Endothelial cell of umbilical vein (primary cell): ENCODE results near the gene PINK1. TPM values are rescaled to one million over a fixed set of nuclear protein-coding genes. Genes with fewer than 3 reads are reported as not detected.

ENCODE experiments used
- BruUV-seq: library from RNA; stranded (reverse); fragments of 400-500 nt; replicated peaks from 2 replicates; lab custom pipeline; 2021; lab: Mats Ljungman, UMichigan
- CTCF ChIA-PET: fragments of 300-600, 350-600 bp; sonication (Branson Sonifier 250); formaldehyde crosslinking; loops from one replicate; lab custom pipeline; 2021; ENCODE audit warnings: antibody characterized with exemption, inconsistent platforms; lab: Charles Lee
- POLR2A ChIA-PET: fragments of 300-600, 350-600 bp; sonication (Branson Sonifier 250); formaldehyde crosslinking; loops from one replicate; lab custom pipeline; 2021; ENCODE audit warnings: antibody characterized with exemption, inconsistent platforms; lab: Charles Lee
- DNase-seq: peaks from one replicate; pipeline ENCODE4 v3.0.0-alpha.2; 2011; ENCODE audit warnings: low read depth, low spot score
- FAIRE-seq: peaks from 2 replicates; lab custom pipeline; 2011; peaks lifted over from hg19 to GRCh38; lab: Jason Lieb, UNC
- H2AFZ ChIP-seq: 2 replicates; pipeline ENCODE4 v1.6.0; 2012; ENCODE audit warnings: low read depth, low read length, control low read depth, inconsistent platforms
- H3K27ac ChIP-seq: 2 replicates; pipeline ENCODE4 v1.5.1; 2011; ENCODE audit warnings: low read depth, mild to moderate bottlenecking, control low read depth, low read length, moderate library complexity; ENCODE audit not compliant: insufficient read depth
- H3K27me3 ChIP-seq, 2 experiments: 2 replicates each; pipeline versions ENCODE4 v1.6.0 to v1.6.1; 2011; ENCODE audit warnings: low read length in 2 of 2, mixed read lengths in 1 of 2; ENCODE audit not compliant: control insufficient read depth in 2 of 2, insufficient read depth in 2 of 2
- H3K36me3 ChIP-seq, 2 experiments: 2 replicates in 1 of 2; 3 replicates in 1 of 2; pipeline ENCODE4 v1.5.1; 2011; ENCODE audit warnings: low read length in 2 of 2, mild to moderate bottlenecking in 1 of 2, moderate library complexity in 1 of 2; ENCODE audit not compliant: control insufficient read depth in 2 of 2, insufficient read depth in 2 of 2; ENCODE audit errors: extremely low read depth in 1 of 2
- H3K4me1 ChIP-seq: 3 replicates; pipeline ENCODE4 v1.5.1; 2011; ENCODE audit warnings: mild to moderate bottlenecking, low read length; ENCODE audit not compliant: control insufficient read depth, insufficient read depth; ENCODE audit errors: extremely low read depth
- H3K4me2 ChIP-seq: 2 replicates; pipeline ENCODE4 v1.6.1; 2011; ENCODE audit warnings: low read length, control low read depth, mixed read lengths; ENCODE audit not compliant: insufficient read depth
- H3K4me3 ChIP-seq, 3 experiments: fragments of 200-600 bp in 1 of 3; sonication (generic), shearing (Covaris generic) in 1 of 3; replicated peaks in 1 of 3; 2 replicates each; pipeline ENCODE4 v1.5.1; 2011 to 2016; ENCODE audit warnings: control low read depth in 3 of 3, low read length in 3 of 3, mild to moderate bottlenecking in 2 of 3, inconsistent platforms in 1 of 3, low read depth in 1 of 3, moderate library complexity in 1 of 3; ENCODE audit not compliant: insufficient read depth in 1 of 3
- H3K79me2 ChIP-seq: 2 replicates; pipeline ENCODE4 v1.6.0; 2012; ENCODE audit warnings: low read length, inconsistent platforms; ENCODE audit not compliant: control insufficient read depth, insufficient read depth
- H3K9ac ChIP-seq: replicated peaks from 2 replicates; pipeline ENCODE3; 2011; ENCODE audit warnings: low read length, control low read depth; ENCODE audit not compliant: insufficient read depth; ENCODE audit errors: extremely low read depth
- H3K9me1 ChIP-seq: replicated peaks from 3 replicates; pipeline ENCODE4 v1.6.0; 2011; ENCODE audit warnings: mild to moderate bottlenecking, low read length; ENCODE audit not compliant: control insufficient read depth, insufficient read depth; ENCODE audit errors: extremely low read depth
- H3K9me3 ChIP-seq: replicated peaks from 2 replicates; pipeline ENCODE4 v1.5.1; 2012; ENCODE audit warnings: low read length, inconsistent platforms; ENCODE audit not compliant: control insufficient read depth, insufficient read depth
- H4K20me1 ChIP-seq: replicated peaks from 2 replicates; pipeline ENCODE3; 2011; ENCODE audit warnings: mild to moderate bottlenecking, low read length; ENCODE audit not compliant: control insufficient read depth, insufficient read depth; ENCODE audit errors: extremely low read depth
- GATA2 ChIP-seq: IDR thresholded peaks from 2 replicates; pipeline ENCODE4 v1.7.0; 2011; ENCODE audit warnings: low read depth, mild to moderate bottlenecking, moderate library complexity, mixed read lengths, low read length; ENCODE audit not compliant: insufficient read length, insufficient read depth
- JUN ChIP-seq: IDR thresholded peaks from 2 replicates; pipeline ENCODE4 v1.6.1; 2011; ENCODE audit warnings: borderline replicate concordance, low read depth; ENCODE audit not compliant: insufficient read length, insufficient read depth
- POLR2AphosphoS5 ChIP-seq: IDR thresholded peaks from 2 replicates; pipeline ENCODE4 v1.6.1; 2012; ENCODE audit warnings: low read depth, mild to moderate bottlenecking, control low read depth, low read length, moderate library complexity; ENCODE audit not compliant: insufficient read depth
- dilution Hi-C: fragments of 300-500 bp; cut with MboI; formaldehyde crosslinking; loops from one replicate; pipeline ENCODE4 v1.15.0; 2019; ENCODE audit warnings: low sequenced_read_pairs; ENCODE audit not compliant: extremely low pct_ligation_motif_present
- intact Hi-C: fragments of 100-400 bp; cut with micrococcal nuclease; formaldehyde crosslinking; loops from one replicate; pipeline ENCODE4 v1.10.0; 2022
- polyA plus RNA-seq, 4 experiments: library from polyadenylated mRNA; depleted of rRNA in 3 of 4; stranded (reverse) in 3 of 4; unstranded in 1 of 4; fragments of >200 nt; gene quantifications; 2 replicates each; pipeline versions ENCODE4 v1.2.1 to v1.2.3, GENCODE V29; 2011 to 2012; ENCODE audit warnings: missing spikeins in 1 of 4
- total RNA-seq: library from RNA; stranded (reverse); gene quantifications from 2 replicates; pipeline ENCODE4 v1.2.3, GENCODE V29; 2021
- TF ChIP-seq, protein P1 (sequence below), 2 donors: IDR thresholded peaks; 1 replicate in 1 of 2; 2 replicates in 1 of 2; pipeline ENCODE4 v1.5.1; 2011; ENCODE audit warnings: low read length in 2 of 2, mild to moderate bottlenecking in 2 of 2, moderate library complexity in 2 of 2, control low read depth in 1 of 2, inconsistent platforms in 1 of 2, low read depth in 1 of 2; ENCODE audit not compliant: insufficient read depth in 1 of 2; ENCODE audit errors: extremely low read depth in 1 of 2
- TF ChIP-seq, protein P2 (sequence below): IDR thresholded peaks from 2 replicates; pipeline ENCODE4 v1.6.1; 2011; ENCODE audit not compliant: insufficient read depth, insufficient read length

Gene PINK1
- total and polyA plus RNA-seq, 2 donors (not counting 3 experiments of a cell fraction or from before 2014, with no cell fraction given), result 27.3 to 27.9 TPM

DNA sequence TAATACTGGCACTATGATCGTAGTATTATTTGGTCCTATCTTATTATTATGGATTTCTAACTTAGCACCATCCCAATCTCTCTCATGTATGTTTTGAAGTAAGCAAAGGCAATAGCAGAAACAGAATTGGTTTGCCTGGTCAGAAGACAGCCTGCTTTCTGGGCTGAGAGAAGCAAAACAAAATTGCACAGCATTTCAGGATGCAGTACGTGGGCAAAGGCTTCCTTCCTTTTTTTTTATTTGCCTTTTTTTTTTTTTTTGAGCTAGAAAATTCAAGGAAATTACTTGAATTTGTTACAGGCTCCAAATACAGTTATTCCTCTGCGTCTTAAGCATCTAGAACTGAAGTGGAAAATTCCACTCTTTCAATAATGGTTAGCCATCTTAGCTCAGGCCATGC is 35.6 kb upstream of the PINK1 start:
- peak; percentile 72 for DNase-seq
- Histone ChIP-seq H3K4me1 (peaks cover 6% of the 10 kb centered on the region), H3K4me2 (no peak overlapping the region), H3K4me3 (no peak overlapping the region), H3K27me3 (peaks cover 0 to 2% of the 10 kb centered on the region in 2 experiments), H3K9ac (no peak overlapping the region), H3K36me3 (no peaks in the 10 kb centered on the region), H3K9me1 (no peaks in the 10 kb centered on the region), H3K27ac (no peak overlapping the region), H2AFZ (no peak overlapping the region), H4K20me1 (no peaks in the 10 kb centered on the region), H3K79me2 (no peaks in the 10 kb centered on the region), H3K9me3 (no peaks in the 10 kb centered on the region)
- peak; percentile 42 for FAIRE-seq
- CTCF ChIA-PET, result interaction anchor here (0.7 to 1.1 kb wide), 3 partner anchors 18 to 22 kb away, joined by 3 to 6 read pairs (median 4); no protein-coding TSS in a partner anchor
- intact Hi-C loops, result no loop called here
- POLR2A ChIA-PET, result interaction anchor here (0.6 kb wide), 2 partner anchors 14 to 36 kb away, joined by 4 read pairs; no protein-coding TSS in a partner anchor
- dilution Hi-C loops, result no loop called here
- BruUV-seq, result no TSS peak
- TF ChIP-seq JUN (no peak), GATA2 (no peak), POLR2AphosphoS5 (no peak)
- TF ChIP-seq, protein P1, sequence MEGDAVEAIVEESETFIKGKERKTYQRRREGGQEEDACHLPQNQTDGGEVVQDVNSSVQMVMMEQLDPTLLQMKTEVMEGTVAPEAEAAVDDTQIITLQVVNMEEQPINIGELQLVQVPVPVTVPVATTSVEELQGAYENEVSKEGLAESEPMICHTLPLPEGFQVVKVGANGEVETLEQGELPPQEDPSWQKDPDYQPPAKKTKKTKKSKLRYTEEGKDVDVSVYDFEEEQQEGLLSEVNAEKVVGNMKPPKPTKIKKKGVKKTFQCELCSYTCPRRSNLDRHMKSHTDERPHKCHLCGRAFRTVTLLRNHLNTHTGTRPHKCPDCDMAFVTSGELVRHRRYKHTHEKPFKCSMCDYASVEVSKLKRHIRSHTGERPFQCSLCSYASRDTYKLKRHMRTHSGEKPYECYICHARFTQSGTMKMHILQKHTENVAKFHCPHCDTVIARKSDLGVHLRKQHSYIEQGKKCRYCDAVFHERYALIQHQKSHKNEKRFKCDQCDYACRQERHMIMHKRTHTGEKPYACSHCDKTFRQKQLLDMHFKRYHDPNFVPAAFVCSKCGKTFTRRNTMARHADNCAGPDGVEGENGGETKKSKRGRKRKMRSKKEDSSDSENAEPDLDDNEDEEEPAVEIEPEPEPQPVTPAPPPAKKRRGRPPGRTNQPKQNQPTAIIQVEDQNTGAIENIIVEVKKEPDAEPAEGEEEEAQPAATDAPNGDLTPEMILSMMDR (IDR thresholded peaks at IDR 0.05; ENCODE audit: extremely low read depth in 1 of 2, insufficient read depth in 1 of 2, low read depth in 1 of 2, low read length in 2 of 2), result no peak
- TF ChIP-seq, protein P2, sequence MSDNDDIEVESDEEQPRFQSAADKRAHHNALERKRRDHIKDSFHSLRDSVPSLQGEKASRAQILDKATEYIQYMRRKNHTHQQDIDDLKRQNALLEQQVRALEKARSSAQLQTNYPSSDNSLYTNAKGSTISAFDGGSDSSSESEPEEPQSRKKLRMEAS, result no peak
